MM.1S (cell line): ENCODE measurements around the gene FAM174C.
A peak's percentile ranks its signal among the peaks of the same experiment; 100 is the strongest.

Experiments
- CTCF ChIP-seq: fragments of 300-600 bp; sonication (generic); IDR thresholded peaks from 2 replicates; pipeline ENCODE4 v1.5.1; 2016; ENCODE audit warnings: antibody characterized with exemption, low read length, mixed read lengths
- EZH2 ChIP-seq: fragments of 300-600 bp; sonication (generic); optimal IDR thresholded peaks from 2 replicates; pipeline ENCODE3; 2017; ENCODE audit warnings: low read depth, mild to moderate bottlenecking, antibody characterized with exemption, low read length, mixed read lengths
- EZH2phosphoT487 ChIP-seq: fragments of 300-600 bp; sonication (generic); IDR thresholded peaks from 2 replicates; pipeline ENCODE4 v1.6.1; 2018; ENCODE audit warnings: antibody characterized with exemption, low read length

- no peak for TF ChIP-seq EZH2phosphoT487
- TF ChIP-seq CTCF, result no peak
- TF ChIP-seq EZH2, result peak; percentile 1
Measured at GRCh38 chr19:1309977-1310852, 34.9 kb downstream of the FAM174C start.
